ENCODE data around the gene GPR153. TPM values are rescaled to one million over a fixed set of nuclear protein-coding genes. Genes with fewer than 3 reads are reported as not detected.

The GPR153 gene
- total RNA-seq, 1 experiment from 2014 or later, result 3.2 TPM

DNA sequence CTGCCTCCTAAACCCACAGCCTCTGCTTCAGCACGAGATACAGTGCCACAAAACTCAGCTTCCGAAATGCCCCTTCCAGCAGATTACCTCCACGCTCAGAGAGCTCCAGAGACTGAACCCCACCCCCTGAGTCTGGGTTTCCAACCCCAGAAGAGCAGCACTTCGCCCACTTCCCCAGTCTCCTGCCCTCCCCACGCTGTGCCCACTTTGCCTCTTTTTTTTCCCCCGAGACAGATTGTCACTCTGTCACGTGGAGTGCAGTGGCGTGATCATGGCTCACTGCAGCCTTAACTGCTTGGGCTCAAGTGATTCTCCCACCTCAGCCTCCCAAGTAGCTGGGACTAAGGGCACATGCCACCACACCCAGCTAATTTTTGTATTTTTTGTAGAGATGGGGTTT is 35.2 kb downstream of the GPR153 start:
- Mint-ChIP-seq H3K36me3 (ENCODE audit: insufficient read depth, unreplicated experiment) (peaks cover 79% of the 10 kb centered on the region), H3K27ac (ENCODE audit: unreplicated experiment) (no peak overlapping the region), H3K4me1 (ENCODE audit: low read depth, unreplicated experiment) (no peaks in the 10 kb centered on the region), H3K9me3 (ENCODE audit: unreplicated experiment) (no peaks in the 10 kb centered on the region), H3K4me3 (ENCODE audit: unreplicated experiment) (no peak overlapping the region), H3K27me3 (ENCODE audit: insufficient read depth, unreplicated experiment) (no peaks in the 10 kb centered on the region)
- H3K36me3 ChIP-seq (ENCODE audit: control insufficient read depth, insufficient read depth, low read length), result no peaks in the 10 kb centered on the region
- no peaks in the 10 kb centered on the region for H3K27me3 ChIP-seq (replicated peaks; ENCODE audit: control insufficient read depth, insufficient read depth, low read length)
- intact Hi-C loops (cut with micrococcal nuclease; ENCODE audit: unreplicated experiment), result no loop called here
- BruUV-seq (replicated peaks), result no TSS peak
- no peaks in the 10 kb centered on the region for H3K9me3 ChIP-seq
- no peak for DNase-seq
- ChIA-PET POLR2A (no interaction called here), CTCF (no interaction called here)
- H3K4me1 ChIP-seq, result peaks cover 28% of the 10 kb centered on the region
- TF ChIP-seq, protein P1, sequence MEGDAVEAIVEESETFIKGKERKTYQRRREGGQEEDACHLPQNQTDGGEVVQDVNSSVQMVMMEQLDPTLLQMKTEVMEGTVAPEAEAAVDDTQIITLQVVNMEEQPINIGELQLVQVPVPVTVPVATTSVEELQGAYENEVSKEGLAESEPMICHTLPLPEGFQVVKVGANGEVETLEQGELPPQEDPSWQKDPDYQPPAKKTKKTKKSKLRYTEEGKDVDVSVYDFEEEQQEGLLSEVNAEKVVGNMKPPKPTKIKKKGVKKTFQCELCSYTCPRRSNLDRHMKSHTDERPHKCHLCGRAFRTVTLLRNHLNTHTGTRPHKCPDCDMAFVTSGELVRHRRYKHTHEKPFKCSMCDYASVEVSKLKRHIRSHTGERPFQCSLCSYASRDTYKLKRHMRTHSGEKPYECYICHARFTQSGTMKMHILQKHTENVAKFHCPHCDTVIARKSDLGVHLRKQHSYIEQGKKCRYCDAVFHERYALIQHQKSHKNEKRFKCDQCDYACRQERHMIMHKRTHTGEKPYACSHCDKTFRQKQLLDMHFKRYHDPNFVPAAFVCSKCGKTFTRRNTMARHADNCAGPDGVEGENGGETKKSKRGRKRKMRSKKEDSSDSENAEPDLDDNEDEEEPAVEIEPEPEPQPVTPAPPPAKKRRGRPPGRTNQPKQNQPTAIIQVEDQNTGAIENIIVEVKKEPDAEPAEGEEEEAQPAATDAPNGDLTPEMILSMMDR (IDR thresholded peaks at IDR 0.05; ENCODE audit: insufficient read depth in 1 of 2, low read depth in 1 of 2, low read length in 1 of 2, severe bottlenecking in 1 of 2, unreplicated experiment in 1 of 2), result no peak
- no peak overlapping the region for H3K4me3 ChIP-seq (ENCODE audit: low read depth, low read length)

DNA sequence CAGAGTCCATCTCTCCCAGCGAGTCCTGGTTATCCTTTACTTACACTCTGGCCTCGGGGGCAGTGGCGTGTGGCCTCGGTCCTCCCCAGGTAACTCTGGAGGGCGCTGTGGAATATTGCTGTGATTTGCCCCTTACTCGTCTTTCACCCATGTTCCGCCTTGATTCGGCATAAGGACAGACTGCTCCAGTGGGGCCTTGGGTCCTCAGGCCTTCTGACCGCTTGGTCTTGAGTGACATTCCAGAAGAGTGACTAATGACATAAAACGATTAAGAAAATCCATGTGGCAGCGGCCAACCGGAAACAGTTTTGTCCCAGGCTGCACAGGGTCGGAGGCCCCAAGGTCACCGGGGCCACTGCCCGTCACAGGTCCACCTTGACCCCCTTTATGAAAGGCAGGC is 36.2 kb downstream of the GPR153 start:
- Histone ChIP-seq H3K27me3 (replicated peaks; ENCODE audit: control insufficient read depth, insufficient read depth, low read length) (no peaks in the 10 kb centered on the region), H3K9me3 (no peaks in the 10 kb centered on the region), H3K4me1 (peaks cover 34% of the 10 kb centered on the region), H3K4me3 (ENCODE audit: low read depth, low read length) (no peak overlapping the region), H3K36me3 (ENCODE audit: control insufficient read depth, insufficient read depth, low read length) (no peaks in the 10 kb centered on the region)
- Mint-ChIP-seq H3K4me1 (ENCODE audit: low read depth, unreplicated experiment) (no peaks in the 10 kb centered on the region), H3K27ac (ENCODE audit: unreplicated experiment) (no peak overlapping the region), H3K27me3 (ENCODE audit: insufficient read depth, unreplicated experiment) (no peaks in the 10 kb centered on the region), H3K9me3 (ENCODE audit: unreplicated experiment) (no peaks in the 10 kb centered on the region), H3K36me3 (ENCODE audit: insufficient read depth, unreplicated experiment) (peaks cover 74% of the 10 kb centered on the region), H3K4me3 (ENCODE audit: unreplicated experiment) (no peak overlapping the region)
- peak; percentile 40 to 72 for DNase-seq
- TF ChIP-seq, protein P1 (IDR thresholded peaks at IDR 0.05; ENCODE audit: insufficient read depth in 1 of 2, low read depth in 1 of 2, low read length in 1 of 2, severe bottlenecking in 1 of 2, unreplicated experiment in 1 of 2), result no peak
- POLR2A ChIA-PET, result no interaction called here
- no TSS peak for BruUV-seq (replicated peaks)
- intact Hi-C loops (cut with micrococcal nuclease; ENCODE audit: unreplicated experiment), result no loop called here
- CTCF ChIA-PET, result no interaction called here

DNA sequence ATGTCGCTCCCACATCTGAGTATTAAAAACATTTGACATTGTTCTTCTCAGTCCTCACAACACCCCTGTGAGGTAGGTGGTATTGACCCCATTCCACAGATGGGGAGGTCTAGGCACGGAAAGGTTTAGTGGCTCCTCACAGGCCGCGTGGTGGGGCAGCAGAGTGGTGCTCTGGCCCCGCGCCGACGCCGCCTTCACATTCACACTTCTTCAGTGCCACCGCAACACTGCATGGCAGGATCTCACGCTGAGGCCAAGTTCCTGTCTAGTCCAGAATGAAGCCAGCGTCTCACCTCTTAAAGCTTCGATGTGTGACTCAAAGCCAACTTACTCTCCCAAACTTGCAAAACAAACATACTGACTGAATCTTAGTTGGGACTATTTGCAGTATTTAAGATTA is 37.3 kb downstream of the GPR153 start:
- BruUV-seq (replicated peaks), result TSS peak; percentile 32
- no peak for DNase-seq
- H3K36me3 Mint-ChIP-seq (ENCODE audit: insufficient read depth, unreplicated experiment), result peaks cover 64% of the 10 kb centered on the region
- ChIA-PET CTCF (no interaction called here), POLR2A (interaction anchor here (0.6 kb wide), 2 partner anchors 122 to 387 kb away, joined by 3 read pairs; no protein-coding TSS in a partner anchor)
- no peaks in the 10 kb centered on the region for H3K27me3 ChIP-seq (replicated peaks; ENCODE audit: control insufficient read depth, insufficient read depth, low read length)
- H3K4me1 ChIP-seq, result peaks cover 34% of the 10 kb centered on the region
- no peaks in the 10 kb centered on the region for H3K27me3 Mint-ChIP-seq (ENCODE audit: insufficient read depth, unreplicated experiment)
- no peak overlapping the region for H3K4me3 Mint-ChIP-seq (ENCODE audit: unreplicated experiment)
- no peak overlapping the region for H3K27ac Mint-ChIP-seq (ENCODE audit: unreplicated experiment)
- no peaks in the 10 kb centered on the region for H3K9me3 Mint-ChIP-seq (ENCODE audit: unreplicated experiment)
- TF ChIP-seq, protein P1 (IDR thresholded peaks at IDR 0.05; ENCODE audit: insufficient read depth in 1 of 2, low read depth in 1 of 2, low read length in 1 of 2, severe bottlenecking in 1 of 2, unreplicated experiment in 1 of 2), result no peak
- no peaks in the 10 kb centered on the region for H3K36me3 ChIP-seq (ENCODE audit: control insufficient read depth, insufficient read depth, low read length)
- H3K9me3 ChIP-seq, result no peaks in the 10 kb centered on the region
- intact Hi-C loops (cut with micrococcal nuclease; ENCODE audit: unreplicated experiment), result no loop called here
- H3K4me3 ChIP-seq (ENCODE audit: low read depth, low read length), result no peak overlapping the region
- H3K4me1 Mint-ChIP-seq (ENCODE audit: low read depth, unreplicated experiment), result no peaks in the 10 kb centered on the region

Measured in Caco-2 (cell line).